BJ (cell line): ENCODE measurements around the gene FUT8. TPM values are rescaled to one million over a fixed set of nuclear protein-coding genes. Genes with fewer than 3 reads are reported as not detected.

Source experiments
- CTCF ChIA-PET: fragments of 350-600 bp; formaldehyde crosslinking; extraction: SDS; loops from one replicate; lab custom pipeline; 2021; ENCODE audit warnings: antibody characterized with exemption, inconsistent platforms; lab: Yijun Ruan, JAX
- POLR2A ChIA-PET: fragments of 300-600 bp; sonication (Branson Sonifier 250); formaldehyde crosslinking; extraction: SDS; loops from one replicate; lab custom pipeline; 2021; ENCODE audit warnings: antibody characterized with exemption; lab: Charles Lee
- DNase-seq: peaks from one replicate; pipeline ENCODE4 v3.0.0-alpha.2; 2011; ENCODE audit warnings: low read depth
- H3K27me3 ChIP-seq: 2 replicates; pipeline ENCODE4 v1.6.0; 2011; ENCODE audit warnings: low read length; ENCODE audit not compliant: control insufficient read depth, insufficient read depth
- H3K36me3 ChIP-seq: 2 replicates; pipeline ENCODE4 v1.5.1; 2011; ENCODE audit warnings: low read length; ENCODE audit not compliant: control insufficient read depth, insufficient read depth
- H3K4me3 ChIP-seq: 2 replicates; pipeline ENCODE4 v1.5.1; 2011; ENCODE audit warnings: low read depth, mild to moderate bottlenecking, control low read depth, low read length
- polyA plus RNA-seq: library from polyadenylated mRNA; depleted of rRNA; stranded (reverse); fragments of >200 nt; gene quantifications from 2 replicates; pipeline ENCODE4 v1.2.3, GENCODE V29; 2011
- TF ChIP-seq, protein P1 (sequence below): IDR thresholded peaks from 2 replicates; pipeline ENCODE4 v1.5.1; 2011; ENCODE audit warnings: low read depth, mild to moderate bottlenecking, control low read depth, inconsistent platforms, low read length, moderate library complexity; ENCODE audit not compliant: insufficient read depth

Gene FUT8
- polyA plus RNA-seq, 1 experiment = 14.7 TPM

DNA sequence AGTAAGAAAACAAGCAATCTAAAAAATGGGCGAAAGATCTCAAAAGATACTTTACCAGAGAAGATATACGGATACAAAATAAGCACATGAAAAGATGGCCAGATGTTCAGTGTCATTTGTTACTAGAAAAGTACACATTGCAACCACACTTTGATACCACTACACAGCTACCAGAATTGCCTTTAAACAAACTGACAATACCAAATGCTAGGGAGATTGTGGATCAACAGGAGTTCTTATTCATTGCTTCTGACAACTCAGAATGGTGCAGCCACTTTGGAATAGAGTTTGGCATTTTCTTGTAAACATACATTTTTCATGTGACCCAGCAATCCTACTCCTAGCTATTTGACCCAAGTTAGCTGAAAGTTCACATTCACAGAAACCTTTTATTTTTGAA is 136.3 kb downstream of the FUT8 start:
- DNase-seq = no peak
- H3K4me3 ChIP-seq = no peak overlapping the region
- ChIA-PET POLR2A (no interaction called here), CTCF (no interaction called here)
- TF ChIP-seq, protein P1, sequence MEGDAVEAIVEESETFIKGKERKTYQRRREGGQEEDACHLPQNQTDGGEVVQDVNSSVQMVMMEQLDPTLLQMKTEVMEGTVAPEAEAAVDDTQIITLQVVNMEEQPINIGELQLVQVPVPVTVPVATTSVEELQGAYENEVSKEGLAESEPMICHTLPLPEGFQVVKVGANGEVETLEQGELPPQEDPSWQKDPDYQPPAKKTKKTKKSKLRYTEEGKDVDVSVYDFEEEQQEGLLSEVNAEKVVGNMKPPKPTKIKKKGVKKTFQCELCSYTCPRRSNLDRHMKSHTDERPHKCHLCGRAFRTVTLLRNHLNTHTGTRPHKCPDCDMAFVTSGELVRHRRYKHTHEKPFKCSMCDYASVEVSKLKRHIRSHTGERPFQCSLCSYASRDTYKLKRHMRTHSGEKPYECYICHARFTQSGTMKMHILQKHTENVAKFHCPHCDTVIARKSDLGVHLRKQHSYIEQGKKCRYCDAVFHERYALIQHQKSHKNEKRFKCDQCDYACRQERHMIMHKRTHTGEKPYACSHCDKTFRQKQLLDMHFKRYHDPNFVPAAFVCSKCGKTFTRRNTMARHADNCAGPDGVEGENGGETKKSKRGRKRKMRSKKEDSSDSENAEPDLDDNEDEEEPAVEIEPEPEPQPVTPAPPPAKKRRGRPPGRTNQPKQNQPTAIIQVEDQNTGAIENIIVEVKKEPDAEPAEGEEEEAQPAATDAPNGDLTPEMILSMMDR = no peak
- H3K27me3 ChIP-seq = no peaks in the 10 kb centered on the region
- no peaks in the 10 kb centered on the region for H3K36me3 ChIP-seq

DNA sequence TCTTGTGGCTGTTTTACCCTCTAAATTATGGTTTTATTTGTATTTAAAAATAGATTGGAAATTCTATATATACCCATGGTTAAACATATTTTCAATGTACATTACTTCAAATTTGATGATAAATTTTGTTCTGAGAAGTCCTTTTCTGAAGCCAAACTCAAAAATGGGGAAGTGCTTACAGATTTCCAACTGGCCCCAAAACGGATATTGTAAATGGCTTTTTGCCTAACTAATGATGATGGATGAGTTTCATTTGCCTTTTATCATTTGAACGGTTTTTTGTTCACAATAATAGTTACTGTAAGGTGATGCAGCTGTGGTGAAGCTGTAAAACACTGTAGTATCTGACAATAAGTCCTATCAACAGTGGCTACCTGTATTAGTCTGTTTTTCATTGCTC is 136.9 kb downstream of the FUT8 start:
- ChIA-PET CTCF (no interaction called here), POLR2A (no interaction called here)
- Histone ChIP-seq H3K36me3 (no peaks in the 10 kb centered on the region), H3K27me3 (no peaks in the 10 kb centered on the region), H3K4me3 (no peak overlapping the region)
- TF ChIP-seq, protein P1 = no peak
- no peak for DNase-seq

DNA sequence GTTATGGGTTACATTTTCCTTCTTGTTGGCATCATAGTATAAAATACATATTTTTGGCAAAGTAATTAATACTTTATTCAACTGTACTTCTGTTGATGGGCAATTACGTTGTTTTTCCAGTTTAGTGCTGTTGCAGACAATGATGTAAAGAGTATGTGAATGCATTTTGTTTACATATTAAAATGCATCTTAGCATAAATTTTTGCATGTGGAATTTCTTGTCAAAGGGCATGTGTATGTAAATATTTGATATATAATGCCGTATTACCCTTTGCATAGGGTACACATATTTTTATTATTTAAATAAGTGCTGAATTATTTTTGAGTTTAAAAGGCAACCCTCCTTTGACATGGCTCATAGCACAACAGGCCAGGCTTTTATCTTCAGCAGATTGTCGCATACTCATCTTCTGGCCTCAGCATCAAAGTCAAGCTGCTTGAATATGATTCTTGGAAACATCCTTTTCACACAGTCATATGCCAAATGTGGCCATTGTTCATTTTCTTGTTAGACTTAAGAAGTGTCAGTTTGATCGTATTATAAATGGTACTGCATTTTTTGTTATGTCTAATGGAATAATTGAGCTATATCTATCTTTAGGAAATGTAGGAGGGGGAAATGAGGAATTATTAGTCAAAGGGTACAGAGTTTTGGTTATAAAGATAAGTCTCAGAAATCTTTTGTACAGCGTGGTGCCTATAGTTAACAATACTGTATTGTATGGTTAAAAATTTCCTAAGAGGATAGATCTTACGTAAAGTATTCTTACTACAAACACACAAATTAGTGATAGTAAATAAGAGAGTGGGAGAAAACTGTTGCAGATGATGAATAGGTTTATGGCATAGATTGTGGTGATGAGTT is 138.5 kb downstream of the FUT8 start:
- no peaks in the 10 kb centered on the region for H3K36me3 ChIP-seq
- H3K27me3 ChIP-seq = no peaks in the 10 kb centered on the region
- no peak overlapping the region for H3K4me3 ChIP-seq
- TF ChIP-seq, protein P1 = no peak
- no peak for DNase-seq
- POLR2A ChIA-PET = no interaction called here
- CTCF ChIA-PET = interaction anchor here (0.8 kb wide), 1 partner anchor 12 kb away, joined by 3 read pairs; no protein-coding TSS in a partner anchor

DNA sequence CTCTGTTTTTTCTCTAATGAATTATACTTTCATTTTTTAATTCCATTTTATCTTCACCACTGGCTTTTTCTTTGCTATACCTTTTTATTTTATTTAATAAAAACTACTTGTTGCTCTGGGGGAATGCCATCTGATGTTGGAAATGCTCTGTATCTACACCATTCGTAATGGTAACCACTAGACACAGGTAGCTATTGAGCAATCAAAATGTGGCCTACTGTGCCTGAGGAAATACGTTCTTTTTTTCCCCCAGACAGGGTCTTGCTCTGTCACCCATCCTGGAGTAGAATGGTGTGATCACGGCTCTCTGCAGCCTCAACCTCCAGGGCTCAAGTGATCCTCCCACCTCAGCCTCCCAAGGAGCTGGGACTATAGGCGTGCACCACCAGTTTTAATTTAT is 140.2 kb downstream of the FUT8 start:
- ChIA-PET POLR2A (no interaction called here), CTCF (interaction anchor here (0.7 kb wide), 1 partner anchor 9 kb away, joined by 4 read pairs; no protein-coding TSS in a partner anchor)
- TF ChIP-seq, protein P1 = no peak

DNA sequence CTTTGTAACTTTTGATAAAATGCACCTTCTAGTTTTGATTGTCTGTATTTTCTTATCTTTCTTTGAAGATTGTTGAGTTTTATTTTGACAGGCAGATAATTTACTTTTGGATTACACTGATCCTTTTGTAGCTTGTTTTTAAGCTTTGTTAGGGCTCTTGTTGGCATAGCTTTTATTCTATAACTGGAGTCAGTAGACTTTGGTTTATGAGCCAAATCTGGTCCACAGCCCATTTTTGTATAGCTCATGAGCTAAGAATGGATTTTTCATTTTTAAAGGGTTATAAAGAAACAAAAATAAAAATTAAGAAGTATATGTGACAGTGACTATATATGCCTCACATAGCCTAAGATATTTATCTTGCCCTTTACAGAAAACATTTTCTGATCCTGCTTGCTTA is 142.3 kb downstream of the FUT8 start:
- CTCF ChIA-PET = no interaction called here
- POLR2A ChIA-PET = no interaction called here
- no peak overlapping the region for H3K4me3 ChIP-seq
- no peaks in the 10 kb centered on the region for H3K27me3 ChIP-seq
- H3K36me3 ChIP-seq = no peaks in the 10 kb centered on the region
- DNase-seq = no peak
- TF ChIP-seq, protein P1 = no peak

More for the DNA sequence above, 140.2 kb downstream of the FUT8 start:
- H3K36me3 ChIP-seq = no peaks in the 10 kb centered on the region
- DNase-seq = no peak
- H3K27me3 ChIP-seq = no peaks in the 10 kb centered on the region
- no peak overlapping the region for H3K4me3 ChIP-seq
